Dermis microvascular lymphatic vessel endothelial cell (primary cell): ENCODE data around the gene NR3C2. TPM values are rescaled to one million over a fixed set of nuclear protein-coding genes. Genes with fewer than 3 reads are reported as not detected.
"Not testable (repeated sequence)": the region's sequence is repeated elsewhere in the genome, so short reads cannot be mapped to it uniquely, and the experiment has no call there.

ENCODE experiments used
- DNase-seq, 2 donors: peaks; one replicate each; pipeline versions ENCODE4 v3.0.0 to v3.0.0-alpha.2; 2010; ENCODE audit warnings: low read depth in 2 of 2
- total RNA-seq: library from RNA; depleted of rRNA; stranded (reverse); fragments of >200 nt; gene quantifications from 2 replicates; pipeline ENCODE4 v1.2.1, GENCODE V29; 2014

The NR3C2 gene
- total RNA-seq, 1 donor from 2014 or later: 6.0 TPM

DNA sequence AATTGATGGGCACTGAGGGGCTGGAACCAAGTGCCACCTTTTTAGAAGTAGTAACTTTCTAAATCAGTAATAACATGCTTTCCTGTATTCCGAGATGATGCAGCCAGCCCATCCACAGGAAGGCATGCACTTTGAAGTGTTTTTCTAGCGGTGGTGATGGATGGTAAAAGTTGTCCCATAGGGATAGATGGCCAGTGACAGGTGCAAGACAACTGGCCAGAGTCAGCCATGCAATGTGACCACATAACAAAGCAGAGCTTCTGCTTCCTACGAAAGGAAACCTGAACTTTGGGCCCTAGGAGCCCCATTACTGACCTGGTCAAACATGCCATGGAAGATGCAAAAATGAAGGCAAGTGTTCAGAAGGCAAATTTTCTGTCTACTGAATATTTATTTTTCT, 72.3 kb downstream of the NR3C2 start:
- no peak for DNase-seq

DNA sequence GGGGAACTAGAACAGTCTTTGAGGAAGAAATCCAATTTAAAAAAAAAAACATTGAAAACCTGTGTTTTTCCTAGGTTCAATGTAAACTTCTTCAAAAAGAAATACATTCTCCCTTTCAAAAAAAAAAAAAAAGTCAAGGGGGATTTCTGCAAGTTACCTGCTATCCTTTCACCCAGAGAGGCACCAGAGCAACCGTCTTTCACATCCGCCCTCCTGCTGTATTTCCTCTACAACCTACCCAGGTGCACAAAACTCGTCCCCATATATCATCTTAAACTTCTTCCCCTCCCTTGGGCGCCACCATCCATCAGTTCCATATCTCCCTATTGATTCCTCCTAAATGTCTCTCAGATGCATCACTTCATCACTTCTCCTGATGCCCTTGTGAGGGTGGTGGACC, 74.5 kb downstream of the NR3C2 start:
- no peak for DNase-seq

GRCh38 chr4:148366251-148366650, 76.0 kb downstream of the NR3C2 start:
- no peak for DNase-seq

GRCh38 chr4:148364525-148364924, 77.7 kb downstream of the NR3C2 start:
- no peak for DNase-seq

DNA sequence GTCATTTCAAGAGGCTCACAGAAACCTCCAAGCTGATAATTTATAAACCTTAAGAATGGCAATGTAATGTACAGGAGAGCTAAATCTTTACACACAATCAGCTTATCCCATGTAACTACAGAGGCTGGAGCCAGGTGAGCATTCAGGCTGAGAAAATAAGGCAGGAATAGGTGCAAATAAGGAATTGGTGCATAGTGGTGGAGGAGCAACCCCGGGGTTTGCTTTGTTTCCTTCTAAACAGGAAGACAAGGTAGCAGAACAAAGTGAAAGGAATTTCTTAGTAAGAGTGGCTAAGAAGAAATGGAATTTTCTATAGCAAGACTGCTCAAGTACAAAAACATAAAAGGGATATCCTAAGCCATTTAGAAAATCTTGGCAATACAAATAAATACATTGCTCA, 82.4 kb downstream of the NR3C2 start:
- peak in 1 of 2 donors; percentile 24 for DNase-seq

GRCh38 chr4:148355442-148356123, 86.6 kb downstream of the NR3C2 start:
- DNase-seq: peak in 1 of 2 donors; percentile 90

- peak in 1 of 2 donors; percentile 77 for DNase-seq
These were observed 88.0 kb downstream of the NR3C2 start for GRCh38 chr4:148354186-148354585.

GRCh38 chr4:148353571-148353970, 88.6 kb downstream of the NR3C2 start:
- DNase-seq: peak in 1 of 2 donors; percentile 59

- DNase-seq: no peak
These were observed 93.1 kb downstream of the NR3C2 start for GRCh38 chr4:148349153-148349552.

DNA sequence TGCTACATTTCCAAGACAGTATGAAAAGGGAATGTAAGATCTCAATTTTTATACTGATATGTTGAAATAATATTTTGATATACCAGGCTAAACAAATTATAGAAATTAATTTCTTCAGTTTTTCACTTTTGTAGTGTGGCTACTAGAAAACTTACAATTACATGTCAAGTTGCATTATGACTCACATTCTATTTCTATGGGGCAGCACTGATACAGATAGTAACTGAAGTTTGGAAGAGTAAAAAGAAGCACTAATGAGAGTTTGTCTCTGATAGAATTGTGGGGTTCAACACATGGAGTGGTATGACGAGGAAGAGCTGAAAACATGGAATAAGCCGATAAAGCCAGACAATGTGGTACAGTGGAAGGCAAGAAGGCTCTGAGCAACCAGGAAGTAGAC, 95.6 kb downstream of the NR3C2 start:
- no peak for DNase-seq

- DNase-seq: no peak
These were observed 96.7 kb downstream of the NR3C2 start for GRCh38 chr4:148345509-148345908.

DNA sequence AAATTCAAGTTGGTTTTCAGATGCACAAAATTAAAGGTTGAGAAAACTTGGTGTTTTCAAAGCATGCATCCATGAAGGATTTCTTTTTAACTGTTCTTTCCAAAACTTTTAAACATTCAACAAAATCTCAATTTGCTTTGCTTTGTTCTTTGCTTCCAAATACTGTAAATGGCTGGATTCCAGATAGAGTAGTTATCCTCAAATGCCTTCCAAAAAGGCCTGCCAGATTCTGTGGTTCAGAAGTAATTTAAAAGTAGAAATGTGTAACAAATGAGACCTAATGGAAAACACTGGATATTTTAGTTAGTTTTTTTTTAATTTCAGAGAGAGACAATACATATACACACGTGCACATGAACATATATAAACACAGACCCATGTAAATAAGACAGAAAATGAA, 97.3 kb downstream of the NR3C2 start:
- DNase-seq: no peak

- peak in 1 of 2 donors; percentile 56 for DNase-seq
These were observed 97.9 kb downstream of the NR3C2 start for GRCh38 chr4:148344352-148344751.

- DNase-seq: peak in 1 of 2 donors; percentile 75
These were observed 100.0 kb downstream of the NR3C2 start for GRCh38 chr4:148341980-148342800.

GRCh38 chr4:148335133-148335532, 107.1 kb downstream of the NR3C2 start:
- no peak for DNase-seq

GRCh38 chr4:148333265-148333664, 108.9 kb downstream of the NR3C2 start:
- no peak for DNase-seq

DNA sequence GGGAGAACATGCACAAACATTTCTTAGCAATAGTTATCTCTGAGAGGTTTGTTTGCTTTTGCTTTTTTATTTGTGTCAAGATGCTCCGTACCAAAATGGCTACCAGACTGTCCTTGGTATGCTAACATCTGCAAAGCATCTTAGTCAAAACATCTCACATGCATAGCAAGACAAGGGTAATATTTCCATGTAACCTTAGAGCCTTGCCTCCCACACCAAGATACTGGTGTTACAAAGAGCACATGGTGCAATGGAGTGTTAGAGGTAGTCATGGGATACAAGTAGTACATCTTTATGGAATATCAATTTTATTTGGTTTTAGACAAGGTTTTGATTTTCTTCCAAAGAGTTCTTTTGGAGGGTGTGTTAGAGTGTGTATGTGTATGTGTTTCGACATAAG, 109.7 kb downstream of the NR3C2 start:
- DNase-seq: no peak

GRCh38 chr4:148330724-148331123, 111.5 kb downstream of the NR3C2 start:
- no peak for DNase-seq

DNA sequence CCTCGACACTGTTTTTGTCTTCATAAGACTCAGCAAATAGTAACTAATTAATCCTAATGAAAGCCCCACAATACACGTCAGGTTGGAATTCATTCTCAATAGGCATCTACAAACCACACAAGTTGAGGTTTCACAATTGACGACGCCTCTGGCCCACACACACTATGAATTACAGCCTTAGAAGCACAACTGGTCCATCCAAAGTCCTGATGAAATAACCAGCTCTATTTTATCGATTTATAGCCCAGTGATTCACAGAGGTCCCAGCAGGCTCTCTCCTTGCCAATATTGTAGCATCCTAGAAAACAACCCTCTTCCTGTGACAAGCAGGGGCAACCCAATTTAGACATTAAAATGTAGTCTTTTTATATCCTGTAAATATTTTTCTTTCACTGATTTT, 112.1 kb downstream of the NR3C2 start:
- DNase-seq: no peak

DNA sequence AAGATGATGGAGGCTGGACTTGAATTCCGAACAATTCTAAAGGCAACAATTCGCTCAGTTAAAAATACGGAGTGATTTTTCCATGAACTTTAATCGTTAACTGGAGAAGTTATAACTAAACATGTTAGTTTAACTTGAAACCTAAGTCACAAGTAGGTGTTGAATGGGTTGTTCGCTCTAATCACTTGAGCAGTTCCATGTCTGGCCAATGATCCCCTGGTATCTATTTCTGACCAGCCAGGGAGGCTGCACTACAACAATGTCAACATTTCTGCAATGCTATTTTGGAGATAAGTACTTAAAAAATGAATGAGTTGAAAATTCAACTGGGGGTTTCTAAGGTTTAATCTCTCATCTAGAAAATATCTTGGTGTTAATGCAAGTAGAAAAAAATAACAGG, 112.5 kb downstream of the NR3C2 start:
- no peak for DNase-seq

DNA sequence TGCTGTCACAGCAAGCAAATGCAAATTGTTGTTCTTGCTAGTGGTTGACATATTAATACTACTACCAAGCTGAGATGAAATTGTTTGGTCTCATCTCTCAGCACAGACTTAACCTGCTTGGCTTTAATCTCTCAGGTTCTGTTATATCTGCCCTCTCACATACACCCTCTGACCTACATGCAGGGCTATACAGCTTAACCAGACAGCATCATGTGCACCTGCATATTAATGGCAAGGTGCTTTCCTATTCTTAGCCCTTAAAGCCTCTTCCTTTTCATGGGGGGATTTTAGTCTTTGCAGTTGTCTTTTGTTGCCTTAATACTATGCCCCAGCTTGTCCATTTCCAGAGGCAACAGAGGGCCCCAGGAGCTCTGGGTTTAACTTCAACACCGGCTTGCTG, 114.5 kb downstream of the NR3C2 start:
- DNase-seq: no peak

GRCh38 chr4:148323316-148323715, 118.9 kb downstream of the NR3C2 start:
- not testable (repeated sequence) for DNase-seq

GRCh38 chr4:148315049-148315448, 127.2 kb downstream of the NR3C2 start:
- DNase-seq: no peak
